Activated CD8-positive, alpha-beta memory T cell treated with anti-CD3 and anti-CD28 coated beads, Interleukin-2, amount 50 U/mL, for 24 hours (primary cell): ENCODE data around the gene FER.
"Not testable (repeated sequence)": the region's sequence is repeated elsewhere in the genome, so short reads cannot be mapped to it uniquely, and the experiment has no call there.

ENCODE experiments used
- DNase-seq: peaks from one replicate; pipeline ENCODE4 v3.0.0-alpha.2; 2020; ENCODE audit errors: extremely low read depth

FER gene

GRCh38 chr5:108957333-108957732 lies 209.6 kb downstream of the FER start:
- no peak for DNase-seq

- DNase-seq = no peak
Measured at GRCh38 chr5:108966910-108967309, 219.2 kb downstream of the FER start.

GRCh38 chr5:108974594-108974993 lies 226.9 kb downstream of the FER start:
- DNase-seq = no peak

- no peak for DNase-seq
Measured at GRCh38 chr5:108975697-108976096, 228.0 kb downstream of the FER start.

- DNase-seq = no peak
Measured at GRCh38 chr5:108983461-108984092, 235.9 kb downstream of the FER start.

GRCh38 chr5:108989761-108990392 lies 242.2 kb downstream of the FER start:
- no peak for DNase-seq

- DNase-seq = not testable (repeated sequence)
Measured at GRCh38 chr5:108992396-108993085, 244.8 kb downstream of the FER start.

GRCh38 chr5:108993440-108993839 lies 245.7 kb downstream of the FER start:
- not testable (repeated sequence) for DNase-seq

- DNase-seq = no peak
Measured at GRCh38 chr5:108997720-108998119, 250.0 kb downstream of the FER start.

GRCh38 chr5:108998216-108998615 lies 250.5 kb downstream of the FER start:
- no peak for DNase-seq

- no peak for DNase-seq
Measured at GRCh38 chr5:109003928-109004327, 256.2 kb downstream of the FER start.

GRCh38 chr5:109005297-109006009 lies 257.8 kb downstream of the FER start:
- DNase-seq = no peak

- DNase-seq = no peak
Measured at GRCh38 chr5:109006129-109006528, 258.4 kb downstream of the FER start.

GRCh38 chr5:109016300-109016699 lies 268.6 kb downstream of the FER start:
- no peak for DNase-seq

GRCh38 chr5:109022056-109022455 lies 274.4 kb downstream of the FER start:
- DNase-seq = no peak

- DNase-seq = not testable (repeated sequence)
Measured at GRCh38 chr5:109025729-109026128, 278.0 kb downstream of the FER start.

GRCh38 chr5:109027983-109028607 lies 280.4 kb downstream of the FER start:
- DNase-seq = no peak

GRCh38 chr5:109028608-109029299 lies 281.1 kb downstream of the FER start:
- DNase-seq = no peak

GRCh38 chr5:109029847-109030246 lies 282.1 kb downstream of the FER start:
- no peak for DNase-seq

- no peak for DNase-seq
Measured at GRCh38 chr5:109030360-109031143, 282.9 kb downstream of the FER start.

GRCh38 chr5:109034306-109034705 lies 286.6 kb downstream of the FER start:
- DNase-seq = no peak
